Tibial nerve (tissue), 4 donors: ENCODE measurements around the gene RGS6.

Experiments used
- EP300 ChIP-seq, 2 donors: sonication (generic); formaldehyde crosslinking; IDR thresholded peaks; one replicate each; pipeline ENCODE4 v1.6.1; 2017; ENCODE audit warnings: antibody characterized with exemption in 2 of 2, mild to moderate bottlenecking in 1 of 2
- POLR2A ChIP-seq, 2 donors: fragments of 450-650 bp; IDR thresholded peaks; one replicate each; pipeline ENCODE4 v1.6.1; 2017; ENCODE audit warnings: antibody characterized with exemption in 2 of 2, mild to moderate bottlenecking in 2 of 2, moderate library complexity in 2 of 2
- TF ChIP-seq, protein P1 (sequence below), 5 experiments: fragments of 200-600 bp in 3 of 5; fragments of 450-650 bp in 2 of 5; sonication (generic) in 3 of 5; IDR thresholded peaks; one replicate each; pipeline ENCODE4 v1.5.1; 2016 to 2019; ENCODE audit warnings: antibody characterized with exemption in 5 of 5, mild to moderate bottlenecking in 3 of 5, moderate library complexity in 2 of 5

DNA sequence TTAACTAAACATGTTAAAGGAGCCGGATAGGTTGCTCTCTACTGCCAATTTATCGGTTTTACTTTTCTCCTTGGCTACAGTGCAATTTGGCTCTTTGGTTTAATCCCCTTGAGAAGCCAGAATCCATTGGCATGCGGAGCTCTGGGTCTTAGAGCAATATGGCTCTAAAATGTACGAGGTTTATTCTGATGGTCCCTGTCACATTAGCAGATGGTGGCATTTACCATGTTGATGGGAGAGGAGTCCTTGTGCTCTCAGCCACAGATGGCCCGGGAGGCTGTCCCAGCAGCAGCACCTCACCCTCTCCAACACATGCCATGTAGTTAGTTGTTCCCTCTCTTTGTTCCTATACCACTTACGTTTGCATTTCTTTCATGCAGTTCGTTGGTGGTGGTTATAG, 179.7 kb downstream of the RGS6 start:
- TF ChIP-seq EP300 (IDR thresholded peaks at IDR 0.05), result no peak
- TF ChIP-seq, protein P1, sequence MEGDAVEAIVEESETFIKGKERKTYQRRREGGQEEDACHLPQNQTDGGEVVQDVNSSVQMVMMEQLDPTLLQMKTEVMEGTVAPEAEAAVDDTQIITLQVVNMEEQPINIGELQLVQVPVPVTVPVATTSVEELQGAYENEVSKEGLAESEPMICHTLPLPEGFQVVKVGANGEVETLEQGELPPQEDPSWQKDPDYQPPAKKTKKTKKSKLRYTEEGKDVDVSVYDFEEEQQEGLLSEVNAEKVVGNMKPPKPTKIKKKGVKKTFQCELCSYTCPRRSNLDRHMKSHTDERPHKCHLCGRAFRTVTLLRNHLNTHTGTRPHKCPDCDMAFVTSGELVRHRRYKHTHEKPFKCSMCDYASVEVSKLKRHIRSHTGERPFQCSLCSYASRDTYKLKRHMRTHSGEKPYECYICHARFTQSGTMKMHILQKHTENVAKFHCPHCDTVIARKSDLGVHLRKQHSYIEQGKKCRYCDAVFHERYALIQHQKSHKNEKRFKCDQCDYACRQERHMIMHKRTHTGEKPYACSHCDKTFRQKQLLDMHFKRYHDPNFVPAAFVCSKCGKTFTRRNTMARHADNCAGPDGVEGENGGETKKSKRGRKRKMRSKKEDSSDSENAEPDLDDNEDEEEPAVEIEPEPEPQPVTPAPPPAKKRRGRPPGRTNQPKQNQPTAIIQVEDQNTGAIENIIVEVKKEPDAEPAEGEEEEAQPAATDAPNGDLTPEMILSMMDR (IDR thresholded peaks at IDR 0.05), result no peak
- TF ChIP-seq POLR2A (IDR thresholded peaks at IDR 0.05), result no peak
